HG03460 (cell line): ENCODE measurements around the gene ZNF827.
A peak's percentile ranks its signal among the peaks of the same experiment; 100 is the strongest.
"Not testable (repeated sequence)": the region's sequence is repeated elsewhere in the genome, so short reads cannot be mapped to it uniquely, and the experiment has no call there.

Experiments
- ATAC-seq: cut with Tn5 transposase; IDR thresholded peaks from one replicate; pipeline ENCODE4 v1.9.1; 2021; ENCODE audit not compliant: unreplicated experiment

Gene ZNF827

DNA sequence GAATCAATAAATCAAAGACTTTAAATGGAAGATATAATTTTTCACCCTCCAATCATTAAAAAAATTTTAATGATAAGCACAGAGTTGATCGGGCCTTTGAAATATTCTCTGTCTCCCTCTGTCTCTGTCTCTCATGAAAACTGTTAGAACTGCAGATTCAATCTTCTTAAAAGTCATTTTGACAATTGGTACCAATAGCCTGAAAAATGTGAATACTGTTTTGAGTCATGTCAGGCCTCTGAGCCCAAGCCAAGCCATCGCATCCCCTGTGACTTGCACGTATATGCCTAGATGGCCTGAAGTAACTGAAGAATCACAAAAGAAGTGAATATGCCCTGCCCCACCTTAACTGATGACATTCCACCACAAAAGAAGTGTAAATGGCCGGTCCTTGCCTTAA, 106.2 kb downstream of the ZNF827 start:
- ATAC-seq = not testable (repeated sequence)

DNA sequence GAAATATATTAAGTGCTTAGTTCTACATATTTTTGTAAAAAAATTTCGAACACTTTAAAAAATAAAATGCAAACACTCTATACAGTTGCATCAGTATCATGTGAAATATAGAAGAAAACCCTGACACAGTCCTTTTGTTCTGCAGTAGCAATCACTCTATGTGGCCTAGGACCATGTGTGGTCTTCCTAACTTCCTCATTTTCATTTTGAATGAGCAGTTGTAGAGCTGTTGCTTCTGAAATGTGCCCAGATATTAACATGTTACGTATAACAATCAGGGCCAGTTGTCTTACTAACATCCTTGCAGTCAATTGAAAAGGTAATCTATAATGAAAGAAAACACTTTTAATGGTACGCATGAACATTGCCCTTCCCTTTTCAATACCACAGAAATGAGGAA, 107.9 kb downstream of the ZNF827 start:
- peak; percentile 55 for ATAC-seq

DNA sequence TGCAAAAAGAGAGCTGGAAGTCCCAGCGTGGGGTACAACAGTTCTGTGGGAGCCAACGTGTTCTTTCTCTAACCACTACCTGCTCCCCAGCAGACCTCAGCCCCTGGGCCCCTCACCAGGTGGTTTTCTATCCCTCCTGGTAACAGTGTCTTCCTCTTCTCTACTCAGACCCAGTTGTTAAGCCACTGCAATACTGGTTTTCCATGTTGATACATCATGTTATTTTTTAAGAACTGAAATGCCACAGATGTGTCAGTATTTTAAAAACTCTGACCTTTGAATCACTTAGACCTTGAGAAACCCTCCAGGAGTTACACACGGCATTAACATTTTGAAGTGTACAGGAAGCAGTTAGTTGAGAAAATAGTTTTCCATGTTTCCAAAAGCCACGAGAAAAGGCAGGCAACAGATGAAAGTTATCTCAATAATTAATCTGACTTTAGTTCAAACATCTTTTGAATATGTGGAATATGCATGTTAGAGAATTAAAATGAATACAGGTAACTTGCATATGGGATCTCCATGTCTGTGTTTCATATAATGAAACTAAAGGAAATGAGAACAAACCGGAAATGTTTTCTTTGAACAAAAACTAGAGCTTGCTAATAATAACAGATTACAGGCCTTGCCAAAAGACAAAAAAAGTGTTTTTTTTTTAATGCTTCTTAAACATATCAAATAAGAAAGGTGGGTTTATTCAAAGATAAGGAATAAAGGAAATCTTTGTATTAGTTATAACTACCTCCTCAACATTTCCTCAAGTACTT, 108.8 kb downstream of the ZNF827 start:
- peak; percentile 61 for ATAC-seq

DNA sequence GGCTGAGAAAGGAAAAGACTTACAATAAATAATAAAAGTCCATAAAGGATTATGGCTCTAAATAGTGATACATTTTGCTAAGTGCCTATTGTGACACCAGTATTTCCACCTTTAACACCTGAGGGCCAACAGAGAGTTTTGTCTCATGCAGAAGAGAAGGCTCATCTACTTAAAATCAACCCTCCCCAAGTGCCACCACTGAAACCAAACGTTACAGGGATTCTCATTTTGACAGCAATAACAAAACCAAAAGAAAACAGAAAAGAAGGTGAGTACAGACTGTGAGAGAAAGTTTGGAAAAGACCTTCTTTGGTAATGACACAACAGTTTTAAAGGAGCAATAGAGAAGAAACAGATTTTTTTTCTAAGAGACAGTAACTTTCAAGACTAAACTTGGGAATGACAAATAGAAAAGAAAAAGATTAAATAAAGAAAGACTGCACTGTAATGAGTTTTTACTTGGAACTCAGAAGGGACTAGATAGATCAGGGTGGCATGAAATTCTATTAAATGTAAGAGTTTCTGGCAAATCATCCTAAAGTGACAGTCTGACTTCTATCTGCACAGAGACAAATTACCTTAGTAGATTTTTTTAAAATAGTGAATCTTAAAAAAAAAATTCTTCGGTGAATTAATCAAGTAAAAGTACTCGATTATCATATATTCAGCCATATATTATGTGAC, 109.7 kb downstream of the ZNF827 start:
- ATAC-seq = peak; percentile 73

DNA sequence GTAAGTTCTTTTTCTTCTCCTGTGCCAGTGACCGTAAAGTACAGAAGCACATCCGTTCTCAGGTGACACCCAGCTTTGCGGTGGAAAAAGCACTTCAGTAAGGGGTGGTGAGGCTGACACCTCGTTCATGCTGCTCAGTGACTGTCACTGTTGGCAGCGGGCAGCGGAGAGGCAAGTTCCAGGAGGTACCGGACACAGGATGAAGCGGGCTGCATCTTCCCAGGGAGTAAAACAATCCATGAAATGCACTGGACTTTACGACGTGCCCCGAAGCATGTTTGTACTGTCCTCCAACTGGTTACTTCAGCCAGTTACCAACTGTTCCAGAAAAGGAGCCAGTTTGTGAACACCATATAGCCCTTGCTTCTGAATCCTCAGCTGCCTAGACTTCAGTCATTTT, 110.7 kb downstream of the ZNF827 start:
- no peak for ATAC-seq

DNA sequence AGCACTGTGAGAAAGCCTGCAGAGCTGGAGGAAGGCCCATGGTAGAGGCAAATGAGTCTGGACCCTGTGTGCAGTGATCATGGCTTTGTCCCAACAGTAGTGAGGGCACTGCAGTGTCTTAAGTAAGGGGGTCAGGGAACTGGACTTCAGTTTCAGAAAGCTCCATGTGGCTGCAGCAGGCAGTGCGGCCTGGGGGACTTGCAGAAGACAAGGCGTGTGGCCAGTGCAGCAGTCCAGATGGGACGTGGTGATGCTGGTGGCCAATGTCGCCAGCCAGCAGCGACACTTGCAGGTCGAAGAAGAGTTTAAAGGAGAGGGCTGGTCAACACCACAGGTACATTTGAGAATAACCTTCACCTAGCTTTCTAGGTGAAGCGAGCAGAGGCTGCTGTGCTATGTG, 113.4 kb downstream of the ZNF827 start:
- no peak for ATAC-seq

DNA sequence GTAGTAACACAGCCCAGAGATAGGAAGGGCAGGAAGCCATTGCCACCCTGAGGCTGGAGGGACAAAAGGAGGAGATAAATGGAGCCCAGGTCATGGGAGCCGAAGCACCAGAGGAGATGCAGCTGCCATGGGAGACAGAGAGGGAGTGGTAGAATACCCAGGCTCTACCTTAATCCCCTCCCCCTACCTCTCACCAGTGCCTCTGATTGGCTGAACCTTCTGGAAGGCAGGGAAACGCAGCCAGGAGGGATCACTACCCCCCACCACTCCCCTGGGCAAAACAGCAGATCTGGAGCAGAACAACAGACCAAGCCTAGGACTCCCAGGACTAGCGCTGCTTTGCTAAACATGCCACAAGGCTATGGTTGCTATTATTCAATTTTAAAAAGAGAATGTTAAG, 114.2 kb downstream of the ZNF827 start:
- ATAC-seq = no peak

DNA sequence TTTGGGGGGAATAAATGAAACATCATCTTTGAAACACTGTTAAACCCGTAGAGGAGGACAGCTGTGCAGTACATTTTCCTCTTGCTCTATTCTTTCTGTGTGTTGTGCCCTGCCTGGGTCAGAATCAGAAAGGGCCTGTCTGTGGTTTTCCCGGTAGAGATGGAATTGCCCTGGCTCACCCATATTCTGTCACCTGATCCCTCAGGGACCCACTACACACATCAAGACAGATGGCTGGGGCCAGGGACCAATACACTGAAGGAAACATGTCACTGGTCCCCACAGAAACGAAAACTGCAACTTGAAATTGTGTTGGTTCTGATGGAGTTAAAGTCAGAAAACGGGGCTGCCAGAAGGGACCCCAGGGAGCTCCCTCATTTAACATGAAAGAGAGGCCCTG, 114.9 kb downstream of the ZNF827 start:
- ATAC-seq = peak; percentile 42

DNA sequence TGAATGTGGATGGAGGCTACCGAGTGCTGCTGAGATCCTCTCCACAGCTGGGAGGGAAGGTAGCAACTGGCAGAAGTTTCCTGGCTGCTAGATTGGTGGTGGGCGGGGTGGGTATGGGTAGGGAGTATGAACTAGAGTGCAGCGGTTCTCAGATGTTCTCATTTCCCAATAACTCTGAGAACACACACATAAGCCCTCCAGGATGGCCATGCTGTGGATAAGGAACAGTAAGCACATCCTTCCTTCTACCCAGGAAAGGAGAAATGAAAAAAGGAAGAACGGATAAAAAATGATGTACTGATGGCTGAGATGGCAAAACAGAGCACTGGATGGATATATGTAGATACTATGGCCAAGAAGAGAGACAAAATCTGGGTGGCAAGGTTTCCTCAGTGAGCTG, 116.0 kb downstream of the ZNF827 start:
- no peak for ATAC-seq

DNA sequence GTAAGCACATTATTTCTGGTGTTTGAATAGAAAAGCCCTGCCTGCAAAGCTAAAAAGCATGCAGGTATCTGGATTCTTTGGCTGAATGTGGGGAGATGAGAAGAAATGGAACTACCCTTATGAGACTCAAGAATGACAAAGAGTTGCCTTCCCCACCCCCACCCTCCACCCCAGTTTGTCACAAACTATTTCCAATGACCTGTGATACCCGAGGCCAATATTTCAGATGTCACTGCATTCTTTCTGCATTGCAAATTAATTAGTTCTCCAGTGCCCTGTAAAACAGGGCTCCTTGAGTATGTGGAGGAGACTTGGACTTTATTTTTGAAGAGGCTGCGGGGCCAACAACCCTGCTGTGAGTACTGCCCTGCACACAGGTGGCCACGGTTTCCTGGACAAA, 116.4 kb downstream of the ZNF827 start:
- ATAC-seq = no peak

DNA sequence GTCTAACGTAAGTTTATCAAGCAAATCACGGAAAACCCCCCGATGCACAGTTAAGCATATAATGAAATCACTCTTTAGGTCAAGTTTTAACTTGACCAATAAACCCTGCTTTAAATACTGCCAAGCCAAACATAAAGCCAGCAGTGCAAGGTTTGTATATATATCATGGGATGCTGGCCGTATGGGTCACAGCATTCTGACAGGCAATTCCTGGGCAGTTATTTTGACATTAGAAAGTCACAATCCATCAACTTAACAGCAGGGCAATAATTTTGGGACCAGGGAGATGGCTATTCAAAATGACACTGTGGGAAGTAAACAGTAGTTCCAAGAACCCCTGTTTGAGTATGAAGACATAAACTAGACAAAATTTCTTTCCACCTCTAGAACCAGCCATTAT, 116.9 kb downstream of the ZNF827 start:
- no peak for ATAC-seq

DNA sequence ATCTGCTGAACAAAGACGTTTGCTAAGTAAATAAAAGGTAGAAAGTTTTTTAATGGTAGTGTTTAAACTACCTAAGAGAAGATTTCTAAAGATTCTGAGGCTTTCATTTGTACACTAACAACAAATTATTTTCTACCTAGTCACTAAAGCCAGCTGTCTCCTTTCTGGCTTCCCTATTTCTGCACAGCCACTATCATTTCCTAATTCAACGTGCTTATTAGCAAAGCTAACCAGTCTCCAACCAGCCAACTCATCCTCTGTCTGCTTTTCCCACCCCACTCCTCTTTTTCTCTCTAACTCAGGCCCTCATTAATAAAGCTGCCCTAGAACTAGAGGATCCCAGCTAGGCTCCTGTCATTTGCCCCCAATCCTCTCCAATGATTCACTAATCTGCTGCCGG, 118.2 kb downstream of the ZNF827 start:
- no peak for ATAC-seq

DNA sequence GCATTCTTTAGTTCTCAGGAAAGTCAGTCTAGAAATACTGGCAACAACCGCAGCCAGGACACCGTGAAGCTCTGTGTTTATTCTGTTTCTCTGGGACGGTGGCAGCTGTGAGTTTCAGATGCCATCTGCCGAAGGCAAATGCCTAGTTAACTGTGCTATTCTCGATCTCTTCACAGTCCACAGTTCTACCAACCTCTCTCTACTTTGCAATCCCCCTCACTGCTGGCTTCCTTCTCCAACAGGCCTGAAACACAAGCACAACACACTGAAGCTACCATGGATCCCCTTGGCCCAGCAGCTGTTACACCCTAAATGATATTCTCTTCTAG, 118.8 kb downstream of the ZNF827 start:
- ATAC-seq = no peak

DNA sequence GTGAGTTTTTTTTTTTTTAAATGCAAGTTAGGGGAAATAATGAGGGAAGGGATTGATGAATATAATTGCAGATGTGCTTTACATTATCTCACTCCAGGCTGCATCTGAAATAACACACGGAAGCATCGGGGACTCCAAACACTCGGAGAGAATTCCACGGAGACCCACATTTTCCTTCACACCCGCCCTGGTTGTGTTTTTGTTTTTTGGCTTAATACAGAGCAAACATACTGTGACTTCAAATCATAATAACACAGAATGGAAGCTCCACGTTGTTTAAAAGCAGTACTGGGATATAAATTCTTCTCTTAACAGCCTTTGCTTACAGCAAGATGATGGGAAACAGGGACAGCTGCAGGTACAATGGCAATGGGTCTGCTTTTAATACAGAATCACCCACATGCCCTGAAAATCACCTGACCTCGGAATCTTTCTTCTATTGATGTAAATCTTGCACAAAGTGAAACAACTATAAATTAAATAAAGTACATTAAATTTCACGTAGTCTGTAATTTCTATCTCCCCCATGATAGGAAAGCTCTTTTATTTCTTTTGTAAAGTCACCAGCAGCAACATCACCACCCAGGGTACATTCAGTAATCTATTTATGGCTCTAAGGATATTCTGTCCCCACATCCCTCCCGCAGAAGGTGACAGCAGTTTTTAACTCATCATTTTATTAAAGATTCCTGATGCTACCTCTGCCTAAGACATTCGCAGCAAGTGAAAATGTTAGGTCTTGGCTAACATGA, 119.3 kb downstream of the ZNF827 start:
- ATAC-seq = no peak

DNA sequence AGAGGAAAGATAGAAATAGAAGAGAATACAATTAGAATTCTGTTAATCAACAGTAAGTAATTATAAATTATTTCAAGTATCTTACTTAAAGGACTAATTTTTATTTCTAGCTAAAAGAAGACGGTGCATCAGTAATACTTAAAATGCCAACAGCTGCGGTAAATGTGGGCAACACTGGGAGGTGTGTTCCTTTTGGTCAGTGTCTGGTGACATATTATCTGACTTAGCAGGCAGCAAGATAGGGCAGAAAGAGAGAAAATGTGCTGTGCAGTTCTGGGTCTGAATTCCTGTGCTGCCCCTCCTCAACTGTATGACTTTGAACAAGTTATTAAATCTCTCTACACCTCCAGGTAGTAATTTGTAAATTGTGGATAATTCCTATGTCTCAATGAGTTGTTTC, 120.6 kb downstream of the ZNF827 start:
- no peak for ATAC-seq

DNA sequence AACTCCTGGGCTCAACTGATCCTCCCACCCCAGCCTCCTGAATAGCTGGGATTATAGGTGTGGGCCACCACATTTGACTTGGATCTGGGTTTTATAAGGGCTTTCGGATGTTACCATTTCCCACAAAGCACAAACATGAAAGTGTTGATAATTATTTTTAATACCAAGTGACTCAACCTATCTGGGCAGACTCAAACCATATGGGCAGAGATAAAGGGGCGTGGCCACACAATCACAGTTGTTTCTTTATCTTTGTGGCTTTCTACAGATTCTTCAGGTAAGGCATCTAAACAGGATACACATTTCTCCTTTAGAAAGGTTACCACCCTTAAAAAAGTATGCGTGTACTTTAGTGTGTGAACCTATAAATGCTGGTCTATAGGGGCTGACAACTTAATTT, 122.5 kb downstream of the ZNF827 start:
- ATAC-seq = no peak

DNA sequence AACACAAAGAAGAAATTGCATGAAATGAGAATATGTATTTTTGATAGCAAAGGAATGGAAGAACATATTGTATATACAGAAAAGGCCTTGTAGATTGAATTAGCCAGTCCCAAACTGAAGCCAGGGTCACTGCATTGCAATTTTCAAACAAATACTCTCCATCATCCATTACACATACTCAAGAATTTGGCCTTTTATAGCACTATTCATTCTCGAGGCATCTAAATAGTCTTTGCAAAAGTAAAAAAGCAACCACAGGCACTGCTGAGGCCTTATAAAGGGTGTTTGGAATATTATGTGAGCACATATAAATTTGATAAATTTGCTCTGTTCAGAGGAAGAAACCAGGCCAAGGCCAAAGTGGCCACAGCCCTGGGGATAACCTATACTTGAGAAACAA, 123.0 kb downstream of the ZNF827 start:
- no peak for ATAC-seq

DNA sequence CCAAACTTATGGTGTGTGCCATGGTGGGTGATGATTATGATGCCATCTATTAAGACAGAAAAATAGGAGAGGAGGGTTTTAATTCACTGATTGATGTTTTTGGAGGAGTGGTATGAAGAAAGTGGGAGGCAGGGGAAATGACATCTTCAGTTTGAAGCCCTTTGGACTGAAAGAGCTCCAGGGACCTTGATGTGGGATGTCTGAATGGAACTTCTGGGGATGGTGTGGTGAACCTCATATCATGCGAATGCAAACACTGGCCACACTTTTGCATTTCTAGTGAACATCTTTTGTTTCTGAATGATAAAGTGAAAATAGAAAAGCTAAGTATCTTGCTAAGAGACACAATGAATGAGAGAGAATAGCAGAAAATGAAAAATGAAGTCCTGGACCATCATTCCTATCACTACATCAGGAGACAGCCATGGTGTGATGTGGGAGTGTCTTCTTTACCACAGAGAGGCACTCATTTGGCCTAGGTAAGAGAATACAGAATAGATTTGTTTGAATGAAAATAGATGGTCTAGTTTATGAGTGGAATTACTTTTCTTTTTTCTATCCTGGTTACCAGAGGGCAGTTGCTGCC, 123.5 kb downstream of the ZNF827 start:
- no peak for ATAC-seq

DNA sequence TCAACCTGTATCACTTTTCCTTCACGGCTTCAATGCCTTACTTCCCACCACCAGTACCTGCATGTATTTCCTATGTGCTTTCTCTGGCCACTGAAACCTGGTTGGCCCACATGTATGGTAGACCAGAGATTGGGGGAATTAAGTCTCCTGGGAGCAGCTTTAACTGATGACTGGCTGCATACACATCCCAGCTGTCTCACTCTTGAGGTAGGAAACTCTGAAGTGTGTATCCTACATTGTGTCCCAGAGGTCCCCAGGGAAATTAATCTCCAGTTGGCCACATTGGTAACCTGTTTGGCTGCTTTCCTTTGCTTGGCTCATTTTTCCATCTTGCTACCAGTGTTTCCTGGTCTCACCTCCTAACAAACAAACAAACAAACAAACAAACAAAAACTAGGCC, 124.4 kb downstream of the ZNF827 start:
- no peak for ATAC-seq

DNA sequence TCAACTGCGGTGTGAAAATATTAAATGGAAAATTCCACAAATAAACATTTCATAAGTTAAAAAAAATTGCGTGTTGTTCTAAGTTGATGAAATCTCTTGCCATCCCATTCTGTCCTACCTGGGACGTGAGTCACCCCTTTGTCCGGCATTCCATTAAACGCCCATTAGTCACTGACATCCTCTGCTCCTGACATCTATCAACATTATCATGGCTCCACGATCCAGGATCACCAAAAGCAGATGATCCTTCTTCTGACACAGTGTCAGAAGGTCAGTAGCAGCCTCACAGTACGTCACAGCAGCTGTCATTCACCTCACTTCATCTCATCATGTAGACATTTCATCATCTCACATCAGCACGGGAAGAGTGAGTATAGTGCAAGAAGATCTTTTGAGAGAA, 125.7 kb downstream of the ZNF827 start:
- no peak for ATAC-seq

DNA sequence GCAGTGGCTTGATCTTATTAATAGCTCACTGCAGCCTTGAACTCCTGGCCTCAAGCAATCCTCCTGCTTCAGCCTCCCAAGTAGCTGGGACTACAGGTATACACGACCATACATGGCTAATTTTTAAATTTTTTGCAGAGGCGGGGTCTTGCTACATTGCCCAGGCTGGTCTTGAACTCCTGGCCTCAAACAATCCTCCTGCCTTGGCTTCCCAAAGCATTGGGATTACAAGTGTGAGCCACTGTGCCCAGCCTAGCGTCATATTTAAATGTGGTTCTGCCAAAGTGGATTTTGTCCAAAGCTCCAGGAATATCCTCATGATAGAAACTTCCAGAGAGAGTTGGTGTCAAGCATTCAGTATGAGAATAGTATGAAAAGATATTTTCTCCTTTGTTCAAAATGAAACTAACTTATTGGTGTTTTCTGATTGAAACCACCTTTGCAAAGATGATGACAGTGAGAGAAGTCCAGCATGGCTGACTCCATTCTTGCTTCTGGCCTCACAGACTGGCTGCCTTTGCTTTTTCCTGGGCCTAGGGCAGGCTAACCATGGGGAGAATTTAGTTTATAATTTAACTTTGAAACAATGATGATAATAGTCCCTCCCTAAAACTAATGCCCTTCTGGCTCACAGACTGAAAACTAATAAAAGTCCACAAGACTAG, 129.6 kb downstream of the ZNF827 start:
- ATAC-seq = no peak
